Measurements from ENCODE around the gene TET2. TPM values are rescaled to one million over a fixed set of nuclear protein-coding genes. Genes with fewer than 3 reads are reported as not detected.

Gene TET2
- total RNA-seq: 10 to 100 TPM; 24.6 to 30.9 (median 24.8) TPM
- polyA plus RNA-seq: 1 to 10 TPM; 2.4 to 5.2 (median 3.2) TPM

DNA sequence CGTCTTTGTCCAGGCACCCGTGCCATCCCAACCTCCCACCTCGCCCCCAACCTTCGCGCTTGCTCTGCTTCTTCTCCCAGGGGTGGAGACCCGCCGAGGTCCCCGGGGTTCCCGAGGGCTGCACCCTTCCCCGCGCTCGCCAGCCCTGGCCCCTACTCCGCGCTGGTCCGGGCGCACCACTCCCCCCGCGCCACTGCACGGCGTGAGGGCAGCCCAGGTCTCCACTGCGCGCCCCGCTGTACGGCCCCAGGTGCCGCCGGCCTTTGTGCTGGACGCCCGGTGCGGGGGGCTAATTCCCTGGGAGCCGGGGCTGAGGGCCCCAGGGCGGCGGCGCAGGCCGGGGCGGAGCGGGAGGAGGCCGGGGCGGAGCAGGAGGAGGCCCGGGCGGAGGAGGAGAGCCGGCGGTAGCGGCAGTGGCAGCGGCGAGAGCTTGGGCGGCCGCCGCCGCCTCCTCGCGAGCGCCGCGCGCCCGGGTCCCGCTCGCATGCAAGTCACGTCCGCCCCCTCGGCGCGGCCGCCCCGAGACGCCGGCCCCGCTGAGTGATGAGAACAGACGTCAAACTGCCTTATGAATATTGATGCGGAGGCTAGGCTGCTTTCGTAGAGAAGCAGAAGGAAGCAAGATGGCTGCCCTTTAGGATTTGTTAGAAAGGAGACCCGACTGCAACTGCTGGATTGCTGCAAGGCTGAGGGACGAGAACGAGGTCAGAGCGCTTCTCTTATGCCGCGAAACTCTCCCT is at the start of gene TET2:
TET2 (plus strand) TSS at position 601 of the 740 bp plus-strand sequence. CDS start 87,067 bp downstream, outside the sequence.
- Histone ChIP-seq H3K4me3 (peak within 1 kb of the TSS; percentile 72 to 89 (median 74)), H3K9me3 (no peaks in the 10 kb centered on the region), H3K36me3 (no peaks in the 10 kb centered on the region), H3K4me1 (peaks cover 0 to 36% (median 25%) of the 10 kb centered on the region in 4 donors), H3K27ac (peak within 1 kb of the TSS; percentile 80 to 88 (median 83)), H3K27me3 (no peaks in the 10 kb centered on the region)
- DNase-seq: peak; percentile 83
- intact Hi-C loops (cut with DNase I): loop anchor here (1.0 to 10.0 kb wide), 5 partner anchors 50 to 652 kb away; partner anchors contain the start of genes CXXC4 and PPA2
- TF ChIP-seq POLR2AphosphoS5 (IDR thresholded peaks at IDR 0.05) (peak; percentile 45 to 86 (median 50)), POLR2A (IDR thresholded peaks at IDR 0.05) (peak; percentile 9 to 41), EP300 (IDR thresholded peaks at IDR 0.05) (no peak)
- TF ChIP-seq, protein P1, sequence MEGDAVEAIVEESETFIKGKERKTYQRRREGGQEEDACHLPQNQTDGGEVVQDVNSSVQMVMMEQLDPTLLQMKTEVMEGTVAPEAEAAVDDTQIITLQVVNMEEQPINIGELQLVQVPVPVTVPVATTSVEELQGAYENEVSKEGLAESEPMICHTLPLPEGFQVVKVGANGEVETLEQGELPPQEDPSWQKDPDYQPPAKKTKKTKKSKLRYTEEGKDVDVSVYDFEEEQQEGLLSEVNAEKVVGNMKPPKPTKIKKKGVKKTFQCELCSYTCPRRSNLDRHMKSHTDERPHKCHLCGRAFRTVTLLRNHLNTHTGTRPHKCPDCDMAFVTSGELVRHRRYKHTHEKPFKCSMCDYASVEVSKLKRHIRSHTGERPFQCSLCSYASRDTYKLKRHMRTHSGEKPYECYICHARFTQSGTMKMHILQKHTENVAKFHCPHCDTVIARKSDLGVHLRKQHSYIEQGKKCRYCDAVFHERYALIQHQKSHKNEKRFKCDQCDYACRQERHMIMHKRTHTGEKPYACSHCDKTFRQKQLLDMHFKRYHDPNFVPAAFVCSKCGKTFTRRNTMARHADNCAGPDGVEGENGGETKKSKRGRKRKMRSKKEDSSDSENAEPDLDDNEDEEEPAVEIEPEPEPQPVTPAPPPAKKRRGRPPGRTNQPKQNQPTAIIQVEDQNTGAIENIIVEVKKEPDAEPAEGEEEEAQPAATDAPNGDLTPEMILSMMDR (IDR thresholded peaks at IDR 0.05): peak in 2 of 4 experiments; percentile 13
- 0% methylated on average over 77 of the region's 77 CpGs for WGBS, 2 donors

DNA sequence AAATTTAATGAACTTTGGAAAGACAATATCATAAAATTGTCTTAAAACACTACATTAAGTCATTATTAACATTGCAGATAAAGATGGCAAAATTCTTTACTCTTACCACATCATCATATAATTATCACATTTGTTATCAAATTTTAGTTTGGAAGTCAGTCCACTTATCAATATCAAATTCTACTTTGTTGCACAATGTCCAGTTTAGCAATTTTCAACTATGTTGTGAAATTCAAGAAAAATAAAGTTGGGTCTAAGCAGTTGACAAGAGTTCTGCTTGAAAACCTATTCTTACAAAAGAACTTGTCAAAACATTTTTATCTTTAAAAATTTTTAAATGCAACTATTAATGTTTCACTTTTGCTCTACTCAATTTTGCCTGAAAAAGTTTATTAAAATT is 44.7 kb upstream of the TET2 start:
- Histone ChIP-seq H3K27ac (no peak overlapping the region), H3K27me3 (no peaks in the 10 kb centered on the region), H3K36me3 (no peaks in the 10 kb centered on the region), H3K9me3 (no peaks in the 10 kb centered on the region), H3K4me3 (no peak overlapping the region), H3K4me1 (no peaks in the 10 kb centered on the region)
- TF ChIP-seq POLR2AphosphoS5 (IDR thresholded peaks at IDR 0.05): no peak
- TF ChIP-seq, protein P1 (IDR thresholded peaks at IDR 0.05): no peak
- TF ChIP-seq EP300 (IDR thresholded peaks at IDR 0.05): no peak
- no peak for TF ChIP-seq POLR2A (IDR thresholded peaks at IDR 0.05)
- no peak for DNase-seq
- intact Hi-C loops (cut with DNase I): no loop called here

DNA sequence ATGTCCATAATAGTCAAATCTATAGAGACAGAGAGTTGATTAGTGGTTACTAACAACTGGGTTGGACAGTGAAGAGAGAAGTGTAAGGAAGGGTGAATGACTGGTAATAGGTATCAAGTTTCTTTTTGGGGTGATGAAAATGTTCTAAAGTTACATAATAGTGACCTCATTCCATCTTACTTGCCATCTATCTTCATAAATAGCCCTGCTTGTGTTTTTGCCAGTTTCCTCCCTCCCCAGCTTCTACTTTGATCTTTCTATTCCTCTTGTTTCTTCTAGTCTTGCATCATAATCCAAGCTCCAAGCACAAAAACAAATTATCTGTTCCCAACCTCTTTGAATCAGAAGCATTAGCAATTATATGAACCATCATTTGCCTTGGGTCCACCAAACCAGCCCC is 40.2 kb upstream of the TET2 start:
- H3K27me3 ChIP-seq: no peaks in the 10 kb centered on the region
- no peaks in the 10 kb centered on the region for H3K4me1 ChIP-seq
- H3K9me3 ChIP-seq: no peaks in the 10 kb centered on the region
- H3K36me3 ChIP-seq: no peaks in the 10 kb centered on the region
- no peak overlapping the region for H3K4me3 ChIP-seq
- peak overlapping the region in 1 of 4 donors; percentile 17 for H3K27ac ChIP-seq
- intact Hi-C loops (cut with DNase I): no loop called here
- no peak for DNase-seq
- TF ChIP-seq, protein P1 (IDR thresholded peaks at IDR 0.05): no peak
- TF ChIP-seq EP300 (IDR thresholded peaks at IDR 0.05) (no peak), POLR2AphosphoS5 (IDR thresholded peaks at IDR 0.05) (no peak), POLR2A (IDR thresholded peaks at IDR 0.05) (no peak)

DNA sequence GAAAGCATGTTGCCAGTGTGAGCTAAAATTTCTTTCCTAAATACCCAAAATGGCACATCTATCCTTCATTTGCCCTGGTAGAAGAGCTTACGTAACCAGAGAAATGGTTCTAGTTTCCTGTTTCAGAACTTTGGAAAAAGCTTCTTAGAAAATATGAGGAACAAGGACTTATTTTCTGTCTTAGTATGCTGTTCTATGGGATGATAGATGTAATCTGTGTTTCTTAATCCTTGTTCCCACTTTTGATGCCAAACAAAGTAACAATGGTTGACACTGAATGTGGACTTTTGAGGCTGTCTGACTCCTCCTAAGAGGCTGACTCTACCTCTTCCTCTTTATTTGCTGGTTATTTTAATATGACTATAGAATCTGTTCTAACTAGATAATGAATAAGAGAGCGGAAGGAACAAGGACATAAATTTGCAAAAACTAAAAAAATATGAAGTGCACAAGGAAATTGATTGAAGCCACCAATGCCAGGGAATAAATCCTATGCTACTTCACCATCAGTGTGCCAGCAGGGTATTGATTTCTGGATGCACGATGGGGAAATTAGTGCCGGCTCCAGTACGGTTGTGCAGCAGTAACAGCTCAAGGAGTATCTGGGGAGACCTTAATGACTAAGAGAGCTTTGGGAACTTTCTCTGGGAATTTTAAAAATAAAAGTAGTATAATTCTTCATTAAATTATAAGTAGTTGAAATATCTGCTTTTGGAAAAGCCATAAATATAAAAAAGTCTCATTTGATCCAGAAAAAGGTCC is 39.4 kb upstream of the TET2 start:
- H3K9me3 ChIP-seq: no peaks in the 10 kb centered on the region
- intact Hi-C loops (cut with DNase I): no loop called here
- no peaks in the 10 kb centered on the region for H3K36me3 ChIP-seq
- H3K27me3 ChIP-seq: no peaks in the 10 kb centered on the region
- no peak overlapping the region for H3K4me3 ChIP-seq
- WGBS, 2 donors: 92 to 95% methylated on average over 5 of the region's 5 CpGs
- no peaks in the 10 kb centered on the region for H3K4me1 ChIP-seq
- peak overlapping the region in 1 of 4 donors; percentile 17 for H3K27ac ChIP-seq
- TF ChIP-seq, protein P1 (IDR thresholded peaks at IDR 0.05): no peak
- peak in 1 of 4 donors; percentile 15 for TF ChIP-seq POLR2AphosphoS5 (IDR thresholded peaks at IDR 0.05)
- DNase-seq: no peak

Data from sigmoid colon (tissue), 7 donors.